Epithelial cell of esophagus (primary cell): ENCODE measurements around the gene CLASP2.
"Not testable (repeated sequence)": the region's sequence is repeated elsewhere in the genome, so short reads cannot be mapped to it uniquely, and the experiment has no call there.

Source experiments
- DNase-seq: peaks from one replicate; pipeline ENCODE4 v3.0.0; 2010; ENCODE audit warnings: low read depth
- H3K4me3 ChIP-seq: 2 replicates; pipeline ENCODE4 v1.5.1; 2011; ENCODE audit warnings: mild to moderate bottlenecking, low read length, control low read depth
- TF ChIP-seq, protein P1 (sequence below): IDR thresholded peaks from 2 replicates; pipeline ENCODE4 v1.5.1; 2011; ENCODE audit warnings: low read depth, mild to moderate bottlenecking, low read length, control low read depth, inconsistent platforms; ENCODE audit not compliant: insufficient read depth; ENCODE audit errors: missing control alignments

CLASP2 gene

DNA sequence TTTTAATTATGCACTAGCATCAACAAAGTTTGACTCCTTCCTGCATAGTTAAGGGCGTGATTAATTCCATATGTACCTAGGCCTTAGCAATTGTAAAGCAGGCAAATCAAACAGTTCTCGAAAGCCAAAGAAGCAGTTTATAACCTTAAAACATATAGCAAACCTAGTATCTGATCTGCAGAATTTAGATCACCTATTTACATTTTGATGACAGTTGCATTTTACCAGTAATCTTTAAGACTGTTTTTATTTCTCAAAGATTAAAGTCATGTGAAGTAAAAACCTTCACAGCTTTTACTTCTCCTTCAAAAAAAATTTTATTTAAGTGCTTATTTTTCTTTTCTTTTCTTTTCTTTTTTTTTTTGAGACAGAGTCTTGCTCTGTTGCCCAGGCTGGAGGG lies 257.0 kb downstream of the CLASP2 start:
- no peak for DNase-seq
- TF ChIP-seq, protein P1, sequence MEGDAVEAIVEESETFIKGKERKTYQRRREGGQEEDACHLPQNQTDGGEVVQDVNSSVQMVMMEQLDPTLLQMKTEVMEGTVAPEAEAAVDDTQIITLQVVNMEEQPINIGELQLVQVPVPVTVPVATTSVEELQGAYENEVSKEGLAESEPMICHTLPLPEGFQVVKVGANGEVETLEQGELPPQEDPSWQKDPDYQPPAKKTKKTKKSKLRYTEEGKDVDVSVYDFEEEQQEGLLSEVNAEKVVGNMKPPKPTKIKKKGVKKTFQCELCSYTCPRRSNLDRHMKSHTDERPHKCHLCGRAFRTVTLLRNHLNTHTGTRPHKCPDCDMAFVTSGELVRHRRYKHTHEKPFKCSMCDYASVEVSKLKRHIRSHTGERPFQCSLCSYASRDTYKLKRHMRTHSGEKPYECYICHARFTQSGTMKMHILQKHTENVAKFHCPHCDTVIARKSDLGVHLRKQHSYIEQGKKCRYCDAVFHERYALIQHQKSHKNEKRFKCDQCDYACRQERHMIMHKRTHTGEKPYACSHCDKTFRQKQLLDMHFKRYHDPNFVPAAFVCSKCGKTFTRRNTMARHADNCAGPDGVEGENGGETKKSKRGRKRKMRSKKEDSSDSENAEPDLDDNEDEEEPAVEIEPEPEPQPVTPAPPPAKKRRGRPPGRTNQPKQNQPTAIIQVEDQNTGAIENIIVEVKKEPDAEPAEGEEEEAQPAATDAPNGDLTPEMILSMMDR: no peak
- H3K4me3 ChIP-seq: no peak overlapping the region

- not testable (repeated sequence) for DNase-seq
Measured at GRCh38 chr3:33459577-33459976, 258.5 kb downstream of the CLASP2 start.

DNA sequence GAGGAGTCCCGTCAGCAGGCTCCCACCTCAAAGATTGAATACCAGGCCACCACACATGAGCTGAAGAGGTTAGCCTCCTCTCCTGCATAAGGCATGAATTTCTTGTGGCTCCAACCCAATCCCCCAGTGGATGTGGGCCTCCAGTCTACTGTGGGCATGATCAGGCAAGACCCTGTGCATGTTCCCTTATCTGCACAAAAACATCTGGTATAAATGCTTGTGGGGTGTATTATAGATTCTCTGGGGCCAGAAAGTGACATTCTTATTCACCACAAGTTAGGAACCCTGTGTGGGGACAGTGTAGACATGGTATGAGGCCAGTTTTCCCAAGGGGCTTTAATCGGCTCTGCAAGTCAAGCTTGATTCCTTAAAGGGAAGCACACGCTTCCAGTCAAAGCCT lies 259.6 kb downstream of the CLASP2 start:
- no peak for DNase-seq
- TF ChIP-seq, protein P1: no peak
- H3K4me3 ChIP-seq: no peak overlapping the region

More at GRCh38 chr3:33459577-33459976, 258.5 kb downstream of the CLASP2 start:
- not testable (repeated sequence) for H3K4me3 ChIP-seq

- DNase-seq: no peak
- no peak overlapping the region for H3K4me3 ChIP-seq
- TF ChIP-seq, protein P1: no peak
Measured at GRCh38 chr3:33456756-33457155, 261.3 kb downstream of the CLASP2 start.

DNA sequence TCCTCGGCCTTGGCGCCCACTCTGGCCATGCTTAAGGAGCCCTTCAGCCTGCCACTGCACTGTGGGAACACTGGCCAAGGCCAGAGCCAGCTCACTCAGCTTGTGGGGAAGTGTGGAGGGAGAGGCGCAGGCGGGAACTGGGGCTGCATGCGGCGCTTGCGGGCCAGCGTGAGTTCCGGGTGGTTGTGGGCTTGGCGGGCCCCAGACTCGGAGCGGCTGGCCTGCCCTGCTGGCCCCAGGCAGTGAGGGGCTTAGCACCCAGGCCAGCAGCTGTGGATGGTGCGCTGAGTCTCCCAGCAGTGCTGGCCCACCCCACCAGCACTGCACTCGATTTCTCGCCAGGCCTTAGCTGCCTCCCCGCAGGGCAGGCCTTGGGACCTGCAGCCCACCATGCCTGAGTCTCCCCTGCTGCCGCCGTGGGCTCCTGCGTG lies 264.7 kb downstream of the CLASP2 start:
- H3K4me3 ChIP-seq: no peak overlapping the region
- no peak for DNase-seq
- TF ChIP-seq, protein P1: no peak

- not testable (repeated sequence) for H3K4me3 ChIP-seq, DNase-seq
Measured at GRCh38 chr3:33451994-33452393, 266.1 kb downstream of the CLASP2 start.

DNA sequence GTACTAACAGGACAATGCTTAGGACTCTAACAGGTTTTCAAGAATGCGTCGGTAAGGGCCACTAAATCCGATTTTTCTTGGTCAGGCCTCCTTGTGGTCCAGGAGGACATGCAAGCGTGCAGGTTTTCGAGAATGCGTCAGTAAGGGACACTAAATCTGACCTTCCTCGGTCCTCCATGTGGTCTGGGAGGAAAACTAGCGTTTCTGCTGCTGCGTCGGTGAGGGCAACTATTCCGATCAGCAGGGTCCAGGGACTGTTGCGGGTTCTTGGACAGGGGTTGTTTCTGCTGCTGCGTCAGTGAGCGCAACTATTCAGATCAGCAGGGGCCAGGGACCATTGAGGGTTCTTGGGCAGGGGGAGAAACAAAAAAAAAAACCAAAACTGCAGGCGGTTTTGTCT lies 270.1 kb downstream of the CLASP2 start:
- TF ChIP-seq, protein P1: no peak
- H3K4me3 ChIP-seq: no peak overlapping the region
- DNase-seq: no peak

DNA sequence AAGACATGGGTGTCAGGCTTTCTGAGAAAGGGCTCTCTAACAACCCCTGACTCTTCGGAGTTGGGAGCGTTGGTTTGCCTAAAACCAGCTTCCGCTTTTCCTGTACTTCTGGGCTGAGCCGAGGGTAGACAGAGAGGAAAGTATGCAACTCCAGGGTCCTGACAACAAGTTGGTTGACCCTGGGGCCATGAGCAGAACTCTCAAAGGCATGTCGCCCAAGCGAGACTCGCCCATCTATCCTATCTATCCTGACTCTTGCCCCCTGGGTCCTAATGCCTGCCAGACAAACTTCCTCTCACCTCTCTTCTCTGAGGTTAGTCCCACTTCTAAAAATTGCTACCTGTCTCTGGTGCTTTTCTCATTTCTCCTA lies 270.8 kb downstream of the CLASP2 start:
- not testable (repeated sequence) for DNase-seq, H3K4me3 ChIP-seq
